Pulmonary artery endothelial cell (primary cell): Measurements from ENCODE around the gene MALRD1. TPM values are rescaled to one million over a fixed set of nuclear protein-coding genes. Genes with fewer than 3 reads are reported as not detected.

Experiments used
- DNase-seq: peaks from one replicate; pipeline ENCODE4 v3.0.0-alpha.2; 2011; ENCODE audit warnings: low read depth, low spot score
- total RNA-seq: library from RNA; depleted of rRNA; stranded (reverse); fragments of >200 nt; gene quantifications from 2 replicates; pipeline ENCODE4 v1.2.3, GENCODE V29; 2014

Gene MALRD1
- not detected in 2 replicates for total RNA-seq

DNA sequence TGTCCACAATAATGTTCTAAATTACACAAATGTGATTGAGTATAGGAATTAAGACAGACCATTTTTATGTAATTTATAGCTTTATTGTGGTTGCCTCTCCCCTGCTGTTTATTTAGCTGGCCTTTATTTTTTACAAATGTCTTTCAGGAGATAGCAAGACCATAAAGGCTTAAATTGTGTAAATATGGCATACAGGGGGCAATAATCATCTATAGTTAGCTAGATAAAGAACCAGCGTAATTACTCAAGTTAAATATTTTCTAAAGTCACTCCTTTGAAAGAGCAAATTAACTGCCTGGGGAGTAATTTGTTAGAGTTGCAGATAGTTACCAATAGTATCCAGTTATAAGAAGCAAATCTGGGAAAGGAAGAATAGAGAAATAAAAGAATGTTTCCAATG is at the start of gene MALRD1:
Gene MALRD1 (plus strand): TSS at position 313 of the 400 bp plus-strand sequence. CDS start 138 bp downstream, outside the sequence.
- no peak for DNase-seq

DNA sequence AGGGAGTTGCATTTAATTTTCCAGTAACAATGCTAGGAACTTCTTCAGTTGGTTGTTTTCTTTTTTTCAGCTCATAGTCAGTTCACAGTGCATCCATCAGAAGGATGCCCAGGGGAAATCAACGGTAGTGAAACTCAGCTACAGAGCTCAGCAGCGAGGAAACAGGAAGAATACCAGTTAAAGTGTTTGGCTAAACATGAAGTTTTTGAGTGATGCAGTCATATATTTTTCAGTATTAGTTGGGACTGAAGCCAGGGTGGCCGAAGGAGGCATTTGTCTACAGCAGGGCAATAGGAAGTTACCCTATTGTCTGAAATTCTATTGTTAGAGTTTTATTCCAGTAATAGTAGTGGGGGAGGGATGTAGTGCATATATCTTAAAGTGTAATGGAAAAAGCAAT is 45.3 kb upstream of the MALRD1 start:
- no peak for DNase-seq

DNA sequence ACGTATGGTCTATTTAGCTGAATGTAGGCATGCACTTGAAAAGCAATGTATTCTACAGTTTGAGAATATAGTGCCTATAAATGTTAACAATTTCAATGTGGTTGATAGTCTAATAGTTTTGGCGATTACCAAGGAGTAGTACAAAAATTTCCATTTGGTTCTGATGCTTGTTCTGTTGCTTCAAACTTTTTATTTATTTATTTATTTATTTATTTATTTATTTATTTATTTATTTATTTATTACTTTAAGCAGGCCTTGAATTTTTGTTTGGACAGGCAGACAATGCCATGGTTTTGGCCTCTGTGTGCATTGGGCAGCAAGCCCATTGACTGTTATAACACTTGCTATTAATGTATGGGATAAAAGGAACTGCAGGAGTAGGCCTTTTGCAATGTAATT is 36.5 kb upstream of the MALRD1 start:
- no peak for DNase-seq

DNA sequence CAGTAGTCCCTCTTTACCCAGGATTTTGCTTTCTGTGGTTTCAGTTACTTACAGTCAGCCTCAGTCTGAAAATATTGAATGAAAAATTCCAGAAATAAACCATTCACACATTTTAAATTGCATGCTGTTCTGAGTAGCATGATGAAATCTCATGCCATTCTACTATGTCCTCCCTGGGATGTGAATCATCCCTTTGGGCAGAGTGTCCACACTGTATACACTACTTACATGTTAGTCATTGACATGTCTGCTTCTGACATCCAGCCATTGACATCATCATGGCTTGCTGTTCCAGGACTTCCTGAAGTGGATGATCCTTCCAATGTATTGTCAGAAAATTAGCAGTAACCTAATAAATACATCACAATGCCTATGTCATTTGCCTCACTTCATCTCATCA is 34.6 kb upstream of the MALRD1 start:
- DNase-seq: no peak

DNA sequence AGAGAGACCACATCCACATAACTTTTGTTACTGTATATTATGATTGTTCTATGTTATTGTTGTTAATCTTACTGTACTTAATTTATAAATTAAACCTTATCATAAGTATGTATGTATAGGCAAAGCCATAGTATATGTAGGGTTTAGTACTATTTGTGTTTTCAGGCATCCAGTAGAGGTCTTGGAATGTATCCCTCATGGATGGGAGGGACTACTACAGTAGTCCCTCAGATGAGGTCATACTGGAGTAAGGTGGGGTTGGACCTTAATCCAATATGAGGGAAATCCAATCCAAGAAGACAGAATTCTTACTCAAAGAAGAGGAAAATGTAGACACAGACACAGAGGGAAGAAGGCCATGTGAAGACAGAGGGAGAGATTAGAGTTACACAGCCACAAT is 34.1 kb upstream of the MALRD1 start:
- DNase-seq: no peak

DNA sequence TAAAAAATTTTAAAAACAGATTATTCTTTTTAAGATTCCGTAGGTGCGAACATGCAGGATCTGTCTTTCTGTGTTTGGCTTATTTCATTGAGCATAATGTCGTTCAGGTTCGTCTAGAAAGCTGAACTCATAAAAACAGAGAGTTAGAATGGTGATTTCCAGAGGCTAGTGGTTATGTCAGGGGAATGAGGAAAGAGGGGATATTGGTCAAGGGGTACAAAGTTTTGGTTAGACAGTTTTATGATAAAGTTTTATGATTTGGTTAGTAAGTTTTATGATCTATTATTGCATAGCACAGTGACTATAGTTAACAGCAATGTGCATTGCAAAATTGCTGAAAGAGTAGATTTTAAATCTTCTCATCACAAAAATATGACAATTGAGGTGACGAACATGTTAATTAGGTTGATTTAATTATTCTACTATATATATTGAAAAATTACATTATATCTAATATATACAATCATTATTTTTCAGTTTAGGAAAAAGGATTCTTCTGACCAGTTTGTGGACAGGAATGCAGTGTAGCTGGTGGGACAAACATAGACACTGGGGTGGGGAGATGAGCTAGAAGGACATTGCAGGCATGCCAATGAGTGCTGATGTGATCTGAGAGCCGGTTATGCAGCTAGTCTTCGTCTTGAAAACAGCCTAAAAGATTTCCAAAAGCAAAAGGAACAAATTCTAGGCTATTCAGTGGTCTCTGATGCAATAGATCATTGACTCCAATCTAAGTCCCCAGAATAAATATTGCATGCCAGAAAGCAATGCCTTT is 31.3 kb upstream of the MALRD1 start:
- no peak for DNase-seq

DNA sequence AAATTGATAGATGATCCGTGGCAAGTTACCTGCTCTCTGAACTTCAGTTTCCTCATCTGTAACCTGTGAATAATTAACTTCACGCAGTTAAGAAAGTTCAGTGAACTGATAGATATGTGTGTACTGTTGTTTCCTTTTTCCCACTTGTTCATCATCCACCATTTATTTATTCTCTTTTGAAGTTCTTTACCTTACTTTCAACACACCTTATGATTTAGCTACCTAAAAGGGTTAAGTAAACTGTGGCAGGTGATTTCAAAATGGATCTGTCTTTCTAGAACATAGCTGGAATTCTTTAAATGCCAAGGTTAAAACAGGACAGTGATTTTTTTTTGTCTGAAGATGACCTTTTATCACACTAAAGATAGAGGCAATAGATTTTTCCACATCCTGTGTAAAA is 27.4 kb upstream of the MALRD1 start:
- DNase-seq: no peak

DNA sequence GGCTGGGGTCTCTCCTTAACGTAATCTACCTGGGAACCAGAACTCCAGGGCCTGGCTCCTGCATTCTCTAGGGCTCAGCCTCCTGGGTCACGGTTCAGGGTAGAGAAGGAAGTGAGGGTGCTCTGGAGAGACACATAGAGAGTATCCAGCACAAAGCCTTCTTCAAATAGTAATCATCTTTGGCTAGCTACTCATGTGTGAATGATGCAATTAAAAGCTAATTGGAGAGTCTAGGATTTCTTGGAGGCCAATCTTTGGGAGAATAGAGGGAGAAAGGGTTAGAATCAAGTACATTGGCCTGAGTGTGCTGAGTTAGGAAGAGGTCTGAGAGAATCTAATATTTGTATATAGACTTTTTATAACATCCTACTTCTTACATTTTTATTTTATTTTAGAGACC is 24.0 kb upstream of the MALRD1 start:
- no peak for DNase-seq

DNA sequence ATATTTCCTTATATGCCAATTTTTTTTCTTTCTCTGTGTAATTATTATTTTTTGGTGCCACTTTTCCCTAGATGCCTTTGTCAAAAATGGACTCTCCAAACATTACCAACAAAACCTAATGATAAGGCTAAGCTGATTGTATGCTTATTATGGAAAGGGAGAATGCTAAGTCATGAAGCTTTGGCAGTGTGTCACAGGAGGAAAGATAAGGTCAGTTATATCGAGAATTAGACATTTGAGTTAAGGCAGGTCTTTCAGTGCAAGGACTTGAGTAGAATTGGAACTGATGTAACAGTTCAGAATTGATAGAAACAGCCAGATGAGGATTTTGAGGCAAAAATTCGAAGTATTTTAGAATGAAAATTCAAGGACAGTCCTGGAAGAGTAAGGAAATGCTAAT is 16.8 kb upstream of the MALRD1 start:
- no peak for DNase-seq

DNA sequence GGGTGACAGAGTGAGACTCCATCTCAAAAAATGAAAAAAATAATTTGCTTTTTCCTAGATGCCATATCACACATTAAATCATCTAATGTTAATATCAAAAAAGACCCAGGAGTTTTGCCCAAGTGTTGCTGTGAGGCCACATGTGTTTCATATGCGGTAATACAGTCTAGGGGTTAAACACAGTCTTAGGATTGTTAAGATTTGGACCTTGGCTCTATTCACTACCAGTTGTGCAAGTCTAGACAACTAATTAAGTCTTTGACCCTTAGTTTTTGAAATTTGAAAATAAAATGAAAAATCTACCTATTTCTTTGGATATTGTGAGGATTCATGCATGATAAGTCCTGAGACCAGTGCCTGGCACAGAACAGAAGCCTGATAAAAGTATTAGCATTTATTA is 14.9 kb upstream of the MALRD1 start:
- no peak for DNase-seq

DNA sequence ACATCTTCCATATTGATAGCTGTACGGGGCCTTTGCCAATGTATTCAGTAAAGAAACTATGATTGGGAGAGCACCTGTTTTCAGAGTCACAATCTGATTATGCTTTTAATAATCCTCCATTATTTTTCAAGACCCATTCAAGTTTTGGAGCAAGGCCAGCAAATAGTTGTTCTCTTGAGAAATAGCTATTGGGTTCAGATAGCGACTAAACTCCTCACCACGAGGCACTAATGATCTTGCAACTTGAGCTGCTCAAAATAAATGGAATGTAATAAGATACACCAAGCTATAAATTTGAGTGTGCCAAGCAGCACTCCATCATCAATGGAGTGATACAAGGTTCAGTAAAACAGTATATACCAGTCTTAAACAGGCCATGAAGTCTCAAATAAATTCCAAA is 7.4 kb upstream of the MALRD1 start:
- DNase-seq: no peak

DNA sequence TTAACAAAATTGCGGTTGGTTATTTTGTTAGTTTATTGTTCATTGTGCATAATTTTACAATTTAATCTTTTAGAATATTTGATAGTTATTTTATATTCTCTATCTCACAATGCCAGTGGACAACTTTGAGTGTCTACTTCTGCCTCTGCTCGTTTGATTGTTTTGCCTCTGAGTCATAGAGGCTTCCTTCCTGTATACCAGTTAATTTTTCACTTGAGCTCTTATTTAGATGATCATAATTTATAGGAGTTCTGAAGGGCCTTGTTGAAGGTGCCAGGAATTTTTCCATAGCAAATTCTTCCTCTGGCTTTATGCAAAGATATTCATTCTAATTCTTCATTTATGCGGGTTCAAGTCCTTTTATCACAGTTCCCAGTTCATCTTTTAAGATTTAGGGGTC is 5.2 kb upstream of the MALRD1 start:
- DNase-seq: no peak

DNA sequence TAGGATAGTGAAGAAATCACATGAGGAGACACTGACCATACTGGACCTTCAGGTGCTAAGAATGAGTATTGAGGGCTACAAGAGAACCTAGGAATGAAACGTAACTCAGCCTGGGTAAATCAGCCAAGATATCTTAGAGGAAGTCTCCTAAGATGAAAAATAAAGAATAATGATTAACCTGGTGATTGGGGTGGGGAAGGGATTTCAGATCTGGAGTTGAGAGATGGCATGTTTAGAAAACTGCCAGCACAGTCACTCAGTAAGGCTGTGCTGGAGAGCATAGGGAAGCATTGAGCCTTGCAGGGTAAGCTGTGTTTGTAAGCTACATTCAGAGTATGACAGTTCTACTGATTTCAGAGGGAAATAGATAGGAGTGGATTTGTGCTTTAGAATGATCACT is 1.9 kb upstream of the MALRD1 start:
- no peak for DNase-seq

DNA sequence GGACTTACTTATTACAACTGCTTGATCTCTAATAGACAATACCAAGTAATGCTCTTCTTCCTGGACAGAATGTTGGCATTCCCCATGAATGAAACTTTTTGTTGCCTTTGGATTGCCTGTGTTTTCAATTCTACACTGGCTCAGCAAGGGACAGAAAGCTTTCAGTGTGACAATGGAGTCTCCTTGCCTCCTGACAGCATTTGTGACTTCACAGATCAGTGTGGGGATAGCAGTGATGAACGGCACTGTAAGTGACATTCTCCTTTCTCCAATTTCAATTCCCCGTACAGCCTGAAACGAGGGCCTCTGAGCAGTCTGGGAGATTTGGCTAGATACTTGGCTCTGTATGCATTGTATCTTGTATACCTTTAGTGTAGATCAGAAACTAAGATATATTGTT is 290 bp downstream of the MALRD1 start:
- no peak for DNase-seq

DNA sequence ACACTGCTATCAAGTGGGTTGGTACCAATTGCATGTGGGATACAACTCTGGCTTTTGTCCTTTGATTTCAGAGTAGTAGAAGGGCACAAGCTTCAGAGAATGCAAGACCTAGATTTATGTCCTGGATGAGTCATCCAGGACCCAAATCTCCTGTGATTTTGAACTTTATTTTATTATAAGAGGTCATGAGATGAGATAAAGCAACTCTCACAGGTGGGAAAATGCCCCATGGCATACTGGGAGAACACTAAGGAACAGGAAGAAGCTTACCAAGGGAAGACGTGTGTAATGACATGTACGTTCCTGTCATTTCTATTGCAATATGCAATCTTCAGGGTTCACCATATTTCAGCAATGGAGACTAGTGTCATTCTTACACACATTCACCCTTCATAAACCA is 966 bp downstream of the MALRD1 start:
- DNase-seq: no peak

DNA sequence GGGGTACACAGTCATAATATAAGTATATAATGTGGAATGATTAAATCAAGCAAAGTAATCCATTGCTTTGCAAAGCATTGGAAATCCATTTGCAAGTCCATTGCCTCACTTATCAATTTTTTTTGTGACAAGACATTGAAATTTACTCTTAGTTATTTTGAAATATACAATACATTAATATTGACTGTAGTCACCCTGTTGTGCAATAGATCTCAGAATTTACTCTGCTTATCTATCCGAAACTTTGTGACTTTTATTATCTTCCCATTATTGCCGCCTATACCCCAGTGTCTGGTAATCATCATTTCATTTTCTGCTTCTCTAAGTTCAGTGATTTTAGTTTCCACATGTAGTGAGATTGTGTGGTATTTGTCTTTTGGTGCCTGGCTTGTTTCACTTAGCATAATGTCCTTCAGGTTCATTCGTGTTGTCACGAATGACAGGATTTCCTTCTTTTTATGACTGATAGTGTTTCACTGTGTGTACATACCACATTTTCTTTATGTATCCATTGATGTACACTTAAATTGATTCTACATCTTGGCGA is 5.8 kb downstream of the MALRD1 start:
- no peak for DNase-seq

DNA sequence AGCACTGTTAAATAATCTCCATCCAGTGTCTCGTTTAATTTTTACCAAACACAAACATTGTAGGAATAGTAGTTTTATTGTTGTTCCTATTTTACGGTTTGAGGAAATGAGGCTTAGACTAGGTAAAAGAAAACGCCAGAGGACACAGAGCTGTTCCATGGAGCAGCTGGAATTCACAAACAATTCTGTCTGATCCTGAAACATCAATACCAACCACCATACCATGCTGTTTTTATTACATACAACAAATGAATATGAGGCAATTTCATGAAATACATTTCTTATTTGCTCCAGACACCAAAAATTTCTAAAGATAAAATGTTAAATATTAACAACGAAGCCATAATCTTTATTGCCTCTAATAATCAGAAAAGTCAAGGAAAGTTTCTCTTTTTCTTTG is 9.4 kb downstream of the MALRD1 start:
- DNase-seq: no peak

DNA sequence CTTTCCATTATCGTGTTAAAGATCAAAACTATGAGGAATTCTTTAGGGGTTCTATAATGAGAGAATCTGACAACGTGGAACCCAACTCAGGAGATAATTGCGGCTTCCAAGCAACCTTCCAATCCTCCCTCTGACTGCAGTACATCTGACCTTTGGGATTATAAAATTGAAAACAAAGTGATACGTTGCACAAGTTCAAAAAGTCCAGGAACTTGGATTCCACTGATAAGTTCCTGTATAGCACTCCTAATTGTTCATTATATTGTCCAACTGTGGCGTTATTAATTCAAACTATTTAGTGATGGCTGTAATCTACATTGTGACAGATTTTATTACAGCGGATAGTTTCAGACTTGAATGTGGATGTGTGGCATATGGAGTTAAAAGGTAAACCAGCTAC is 15.4 kb downstream of the MALRD1 start:
- no peak for DNase-seq

DNA sequence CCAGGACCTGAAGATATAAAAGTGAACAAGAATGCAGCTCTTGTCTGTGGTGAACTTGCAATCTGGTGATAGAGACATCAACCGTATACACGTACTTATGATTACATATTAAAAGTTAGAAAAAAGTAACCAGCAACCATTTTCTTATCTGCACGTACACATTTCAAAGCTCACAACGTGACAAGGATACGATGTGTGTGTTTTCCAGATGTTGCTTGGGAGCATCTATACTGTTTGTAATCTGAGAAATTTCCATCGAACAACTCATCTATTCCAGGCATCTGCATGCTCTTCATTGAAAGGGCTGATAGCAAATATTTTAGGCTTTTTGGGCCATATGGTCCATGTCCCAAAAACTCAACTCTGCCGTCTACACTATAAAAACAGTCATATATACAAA is 23.3 kb downstream of the MALRD1 start:
- no peak for DNase-seq

DNA sequence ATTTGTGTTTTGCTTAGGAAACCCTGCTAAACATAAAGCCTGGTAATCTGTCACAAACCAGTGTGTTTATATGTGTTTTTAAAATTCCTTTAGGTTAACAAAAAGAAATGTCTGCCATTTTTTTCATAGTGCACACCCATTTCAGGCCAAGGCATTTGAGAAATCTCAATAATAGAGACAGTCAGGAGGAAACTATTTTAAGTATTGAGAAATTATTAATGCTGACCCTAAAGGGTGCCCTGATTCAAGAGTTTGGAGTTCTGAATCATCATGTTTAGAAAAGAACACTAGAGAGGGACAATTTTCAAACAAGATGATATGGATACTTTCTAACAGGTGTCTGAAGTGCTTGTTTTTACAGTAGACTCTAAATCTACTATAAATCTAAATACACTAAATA is 28.7 kb downstream of the MALRD1 start:
- no peak for DNase-seq

DNA sequence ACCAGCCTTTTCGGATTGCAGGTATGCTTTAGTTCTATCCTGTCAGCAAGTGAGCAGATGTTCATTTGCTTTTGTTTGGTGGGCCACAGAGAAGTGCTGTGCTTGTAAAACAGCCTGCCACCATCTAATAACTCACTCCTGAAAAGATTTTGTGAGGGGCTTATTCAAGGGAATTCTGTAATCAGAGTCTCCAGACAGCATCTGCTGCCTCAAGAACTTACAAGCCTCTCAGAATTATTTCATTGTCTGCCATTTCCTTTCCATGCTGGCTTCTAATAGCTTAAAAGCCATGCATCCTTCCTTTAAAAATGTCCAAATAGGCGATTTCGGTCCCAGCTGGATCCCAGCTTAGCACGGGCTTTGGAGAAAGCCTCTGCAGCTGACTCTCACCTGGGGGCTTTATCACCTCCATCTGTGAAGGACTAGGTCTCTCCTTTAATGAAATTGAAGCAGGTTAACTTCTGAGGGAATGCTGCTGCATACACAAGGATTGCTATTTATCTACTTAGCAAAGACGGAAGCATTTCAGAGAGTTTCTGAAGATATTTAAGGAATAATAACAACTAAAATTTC is 48.0 kb downstream of the MALRD1 start:
- no peak for DNase-seq

DNA sequence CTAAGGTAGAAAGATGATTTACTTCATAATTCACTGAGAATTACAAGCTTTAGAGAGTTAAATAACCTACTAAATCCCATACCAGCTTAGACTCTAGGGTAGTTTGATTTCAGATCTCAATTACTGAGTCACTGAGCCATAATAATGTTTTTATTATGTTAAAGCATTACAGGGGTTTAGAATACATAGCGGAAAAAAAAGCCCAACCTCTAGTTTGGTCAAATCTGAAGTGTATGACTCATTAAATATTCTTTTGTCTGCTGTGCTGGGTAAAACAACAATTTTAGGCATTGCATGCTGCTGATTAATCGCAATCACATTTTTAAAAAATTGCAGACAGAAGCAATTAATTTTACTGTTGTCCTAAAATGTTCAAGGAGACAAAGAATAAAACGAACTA is 48.5 kb downstream of the MALRD1 start:
- no peak for DNase-seq

DNA sequence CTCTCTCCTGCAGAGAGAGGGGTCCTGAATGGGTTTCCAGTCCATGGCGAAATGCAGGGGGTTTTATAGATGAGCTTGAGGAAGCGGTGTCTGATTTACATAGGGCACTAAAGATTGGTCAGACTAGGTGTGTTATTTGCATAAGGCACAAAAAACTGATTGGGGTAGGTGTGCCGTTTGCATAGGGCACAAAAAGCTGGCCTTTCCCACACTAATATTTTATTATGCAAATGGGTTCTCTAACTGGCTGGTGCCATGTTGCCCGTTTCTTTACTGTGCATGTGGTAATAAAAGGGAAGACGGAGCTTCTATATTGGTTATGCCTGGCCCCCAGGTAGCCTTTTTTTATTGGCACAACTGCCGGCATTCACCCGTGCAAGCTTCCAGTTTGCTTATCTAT is 50.2 kb downstream of the MALRD1 start:
- DNase-seq: no peak
